ENCODE data around the gene DCTN3. TPM values are rescaled to one million over a fixed set of nuclear protein-coding genes. Genes with fewer than 3 reads are reported as not detected.

DCTN3 gene
- total RNA-seq, 3 donors from 2014 or later: 84.0 to 114 (median 113) TPM

DNA sequence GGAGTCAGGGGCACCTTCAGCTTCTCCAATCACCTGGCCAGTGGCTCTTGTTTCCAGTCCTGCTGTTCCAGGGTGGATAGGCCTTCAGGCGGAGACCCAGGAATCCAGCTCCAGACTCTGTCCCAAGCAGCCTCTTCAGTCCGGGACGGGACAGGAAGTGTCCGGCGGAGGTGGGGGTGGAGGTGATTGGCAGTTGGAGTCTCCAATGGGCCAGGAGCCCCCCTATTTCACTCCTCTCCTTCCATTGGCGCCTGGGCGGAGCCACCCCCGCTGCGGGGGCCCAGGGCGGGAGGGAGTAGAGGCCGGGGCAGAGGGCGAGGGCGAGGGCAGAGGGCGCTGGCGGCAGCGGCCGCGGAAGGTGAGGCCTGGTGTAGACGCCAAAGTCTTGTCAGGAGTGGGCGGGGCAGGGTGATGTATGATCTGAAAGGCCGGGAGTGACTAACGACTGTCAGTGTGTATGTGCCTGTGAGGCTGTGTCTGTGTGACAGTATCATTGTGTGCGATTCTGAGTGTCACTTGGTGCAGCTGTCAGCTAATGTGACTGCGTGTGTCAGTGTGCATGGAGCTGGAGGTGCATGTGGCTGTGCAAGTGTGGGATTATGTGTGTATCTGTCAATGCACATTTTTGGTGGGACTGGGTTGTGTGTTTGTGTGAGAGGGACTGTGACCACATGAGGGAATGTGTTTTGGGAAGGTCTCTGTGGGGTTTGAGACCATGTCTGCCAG, 31.7 kb upstream of the DCTN3 start, which contains the start of gene IL11RA:
Gene IL11RA (plus strand): TSS at position 310 of the 726 bp plus-strand sequence. CDS start 3,033 bp downstream, outside the sequence.
- peaks cover 14 to 43% of the 10 kb centered on the region in 2 donors for H3K4me1 ChIP-seq
- H3K27ac ChIP-seq: peak within 1 kb of the TSS; percentile 90 to 93
- DNase-seq (ENCODE audit: low spot score in 2 of 2): peak; percentile 75 to 83
- peak in 2 of 3 donors; percentile 39 to 40 for TF ChIP-seq POLR2AphosphoS5 (IDR thresholded peaks at IDR 0.05)
- no peak for TF ChIP-seq POLR2A (IDR thresholded peaks at IDR 0.05)
- no peaks in the 10 kb centered on the region for H3K9me3 ChIP-seq
- peak within 1 kb of the TSS; percentile 42 to 69 (median 50) for H3K4me3 ChIP-seq
- intact Hi-C loops (cut with DNase I; ENCODE audit: low total_unique reads): no loop called here
- no peaks in the 10 kb centered on the region for H3K36me3 ChIP-seq
- H3K27me3 ChIP-seq: no peaks in the 10 kb centered on the region

DNA sequence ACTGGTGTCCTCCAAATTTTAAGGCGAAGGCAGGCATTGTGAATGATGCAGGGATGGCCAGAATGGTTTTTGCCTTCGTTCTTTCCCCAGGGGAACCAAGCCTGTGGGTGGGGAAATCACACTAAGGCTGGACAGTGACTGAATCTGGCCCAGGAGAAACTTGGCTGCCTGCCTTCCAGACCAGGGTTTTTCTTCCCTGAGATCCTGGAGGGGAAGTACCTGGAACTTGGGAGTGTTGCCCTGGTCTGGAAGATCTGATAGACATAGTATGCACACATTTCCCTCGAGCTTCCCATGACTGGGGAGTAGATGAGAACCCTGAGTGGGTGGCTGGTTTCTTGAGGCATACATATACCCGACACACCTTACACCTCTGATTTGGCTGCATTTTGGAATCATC, 31.0 kb upstream of the DCTN3 start:
- TF ChIP-seq POLR2A (IDR thresholded peaks at IDR 0.05) (no peak), POLR2AphosphoS5 (IDR thresholded peaks at IDR 0.05) (no peak)
- TF ChIP-seq, protein P1, sequence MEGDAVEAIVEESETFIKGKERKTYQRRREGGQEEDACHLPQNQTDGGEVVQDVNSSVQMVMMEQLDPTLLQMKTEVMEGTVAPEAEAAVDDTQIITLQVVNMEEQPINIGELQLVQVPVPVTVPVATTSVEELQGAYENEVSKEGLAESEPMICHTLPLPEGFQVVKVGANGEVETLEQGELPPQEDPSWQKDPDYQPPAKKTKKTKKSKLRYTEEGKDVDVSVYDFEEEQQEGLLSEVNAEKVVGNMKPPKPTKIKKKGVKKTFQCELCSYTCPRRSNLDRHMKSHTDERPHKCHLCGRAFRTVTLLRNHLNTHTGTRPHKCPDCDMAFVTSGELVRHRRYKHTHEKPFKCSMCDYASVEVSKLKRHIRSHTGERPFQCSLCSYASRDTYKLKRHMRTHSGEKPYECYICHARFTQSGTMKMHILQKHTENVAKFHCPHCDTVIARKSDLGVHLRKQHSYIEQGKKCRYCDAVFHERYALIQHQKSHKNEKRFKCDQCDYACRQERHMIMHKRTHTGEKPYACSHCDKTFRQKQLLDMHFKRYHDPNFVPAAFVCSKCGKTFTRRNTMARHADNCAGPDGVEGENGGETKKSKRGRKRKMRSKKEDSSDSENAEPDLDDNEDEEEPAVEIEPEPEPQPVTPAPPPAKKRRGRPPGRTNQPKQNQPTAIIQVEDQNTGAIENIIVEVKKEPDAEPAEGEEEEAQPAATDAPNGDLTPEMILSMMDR (IDR thresholded peaks at IDR 0.05): no peak
- H3K36me3 ChIP-seq: no peaks in the 10 kb centered on the region
- no peaks in the 10 kb centered on the region for H3K27me3 ChIP-seq
- peak overlapping the region; percentile 42 to 69 (median 50) for H3K4me3 ChIP-seq
- peaks cover 15 to 43% of the 10 kb centered on the region in 2 donors for H3K4me1 ChIP-seq
- intact Hi-C loops (cut with DNase I; ENCODE audit: low total_unique reads): no loop called here
- peak overlapping the region; percentile 90 to 93 for H3K27ac ChIP-seq
- DNase-seq (ENCODE audit: low spot score in 2 of 2): peak in 1 of 2 donors; percentile 53
- H3K9me3 ChIP-seq: no peaks in the 10 kb centered on the region

DNA sequence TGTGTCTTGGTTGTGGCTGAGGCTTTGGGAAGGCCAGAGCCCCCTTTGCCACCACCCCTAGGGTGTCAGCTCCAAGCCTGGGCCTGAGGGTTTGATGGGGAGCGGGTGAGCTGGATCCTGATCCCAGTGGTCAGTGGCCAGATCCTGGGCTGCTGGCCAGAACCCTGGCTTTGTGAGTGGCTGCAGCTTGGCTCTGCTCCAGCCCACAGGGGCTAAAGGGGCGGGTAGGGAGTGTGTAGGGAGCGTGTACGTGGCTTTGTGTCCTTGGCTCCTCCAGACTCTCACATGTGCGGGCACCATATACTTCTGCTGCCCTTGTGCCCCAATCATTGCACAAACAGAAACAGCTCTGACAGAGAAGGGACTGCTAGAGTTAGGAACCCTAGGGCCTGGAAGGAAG, 30.5 kb upstream of the DCTN3 start:
- peak overlapping the region; percentile 90 to 93 for H3K27ac ChIP-seq
- TF ChIP-seq POLR2AphosphoS5 (IDR thresholded peaks at IDR 0.05) (no peak), POLR2A (IDR thresholded peaks at IDR 0.05) (no peak)
- TF ChIP-seq, protein P1 (IDR thresholded peaks at IDR 0.05): no peak
- no peaks in the 10 kb centered on the region for H3K9me3 ChIP-seq
- H3K27me3 ChIP-seq: no peaks in the 10 kb centered on the region
- no peaks in the 10 kb centered on the region for H3K36me3 ChIP-seq
- intact Hi-C loops (cut with DNase I; ENCODE audit: low total_unique reads): no loop called here
- no peak overlapping the region for H3K4me3 ChIP-seq
- H3K4me1 ChIP-seq: peaks cover 15 to 43% of the 10 kb centered on the region in 2 donors
- DNase-seq (ENCODE audit: low spot score in 2 of 2): no peak

DNA sequence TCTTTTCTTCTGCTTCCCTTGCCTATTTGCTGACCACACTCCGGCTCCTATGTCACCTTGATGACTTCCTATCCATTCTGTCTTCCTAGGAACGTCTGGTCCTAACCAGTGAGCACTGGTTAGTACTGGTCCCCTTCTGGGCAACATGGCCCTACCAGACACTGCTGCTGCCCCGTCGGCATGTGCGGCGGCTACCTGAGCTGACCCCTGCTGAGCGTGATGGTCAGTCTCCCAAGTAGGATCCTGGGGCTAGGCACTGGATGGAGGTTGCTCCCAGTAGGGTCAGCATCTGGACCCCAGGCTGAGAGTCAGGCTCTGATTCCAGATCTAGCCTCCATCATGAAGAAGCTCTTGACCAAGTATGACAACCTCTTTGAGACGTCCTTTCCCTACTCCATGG, 28.4 kb upstream of the DCTN3 start:
- H3K27ac ChIP-seq: peak overlapping the region; percentile 13 to 84
- intact Hi-C loops (cut with DNase I; ENCODE audit: low total_unique reads): no loop called here
- H3K4me1 ChIP-seq: peaks cover 10 to 23% of the 10 kb centered on the region in 2 donors
- no peak overlapping the region for H3K4me3 ChIP-seq
- H3K36me3 ChIP-seq: no peaks in the 10 kb centered on the region
- no peaks in the 10 kb centered on the region for H3K27me3 ChIP-seq
- H3K9me3 ChIP-seq: no peaks in the 10 kb centered on the region
- TF ChIP-seq POLR2AphosphoS5 (IDR thresholded peaks at IDR 0.05) (no peak), POLR2A (IDR thresholded peaks at IDR 0.05) (no peak)
- no peak for DNase-seq (ENCODE audit: low spot score in 2 of 2)

DNA sequence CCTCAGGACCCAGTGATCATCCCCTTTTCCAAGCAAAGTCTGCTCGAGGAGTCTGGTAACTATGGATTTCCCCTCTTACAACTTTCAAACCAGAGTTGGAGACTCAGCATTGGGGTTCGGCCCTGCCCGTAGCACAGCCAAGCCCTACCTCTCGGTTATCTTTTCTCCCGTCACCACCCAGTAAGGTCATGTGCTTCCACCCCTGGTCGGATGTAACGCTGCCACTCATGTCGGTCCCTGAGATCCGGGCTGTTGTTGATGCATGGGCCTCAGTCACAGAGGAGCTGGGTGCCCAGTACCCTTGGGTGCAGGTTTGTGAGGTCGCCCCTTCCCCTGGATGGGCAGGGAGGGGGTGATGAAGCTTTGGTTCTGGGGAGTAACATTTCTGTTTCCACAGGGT, 27.4 kb upstream of the DCTN3 start:
- Histone ChIP-seq H3K9me3 (no peaks in the 10 kb centered on the region), H3K36me3 (no peaks in the 10 kb centered on the region), H3K4me1 (peaks cover 4 to 13% of the 10 kb centered on the region in 2 donors), H3K27me3 (no peaks in the 10 kb centered on the region), H3K27ac (peak overlapping the region; percentile 84 to 89), H3K4me3 (peak overlapping the region; percentile 71 to 78 (median 78))
- DNase-seq (ENCODE audit: low spot score in 2 of 2): no peak
- intact Hi-C loops (cut with DNase I; ENCODE audit: low total_unique reads): no loop called here
- TF ChIP-seq, protein P1 (IDR thresholded peaks at IDR 0.05): no peak
- TF ChIP-seq POLR2AphosphoS5 (IDR thresholded peaks at IDR 0.05): no peak
- TF ChIP-seq POLR2A (IDR thresholded peaks at IDR 0.05): no peak

DNA sequence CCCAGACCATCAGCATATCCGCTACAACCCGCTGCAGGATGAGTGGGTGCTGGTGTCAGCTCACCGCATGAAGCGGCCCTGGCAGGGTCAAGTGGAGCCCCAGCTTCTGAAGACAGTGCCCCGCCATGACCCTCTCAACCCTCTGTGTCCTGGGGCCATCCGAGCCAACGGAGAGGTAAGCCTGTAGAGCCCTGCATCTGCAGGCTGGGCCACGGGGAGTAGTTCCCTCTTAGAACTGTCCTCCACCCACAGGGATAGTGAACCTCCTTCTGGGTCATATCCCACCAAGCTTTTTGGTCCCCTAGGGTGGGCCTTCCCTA, 26.7 kb upstream of the DCTN3 start:
- intact Hi-C loops (cut with DNase I; ENCODE audit: low total_unique reads): no loop called here
- Histone ChIP-seq H3K27me3 (no peaks in the 10 kb centered on the region), H3K27ac (peak overlapping the region; percentile 84 to 89), H3K9me3 (no peaks in the 10 kb centered on the region), H3K36me3 (no peaks in the 10 kb centered on the region), H3K4me3 (peak overlapping the region; percentile 71 to 78 (median 78)), H3K4me1 (peaks cover 4 to 10% of the 10 kb centered on the region in 2 donors)
- no peak for TF ChIP-seq POLR2AphosphoS5 (IDR thresholded peaks at IDR 0.05)
- TF ChIP-seq, protein P1 (IDR thresholded peaks at IDR 0.05): no peak
- TF ChIP-seq POLR2A (IDR thresholded peaks at IDR 0.05): no peak
- DNase-seq (ENCODE audit: low spot score in 2 of 2): no peak
